H1 (cell line): ENCODE results near the gene OR2T4. TPM values are rescaled to one million over a fixed set of nuclear protein-coding genes. Genes with fewer than 3 reads are reported as not detected.

ENCODE experiments used
- CTCF ChIA-PET: fragments of 300-600 bp; sonication (Branson Sonifier 250); formaldehyde crosslinking; loops from one replicate; lab custom pipeline; 2021; ENCODE audit not compliant: partially characterized antibody; lab: Charles Lee
- POLR2A ChIA-PET: fragments of 300-600 bp; sonication (Branson Sonifier 250); formaldehyde crosslinking; loops from one replicate; lab custom pipeline; 2021; ENCODE audit warnings: inconsistent platforms; ENCODE audit not compliant: partially characterized antibody; lab: Charles Lee
- DNase-seq, 2 experiments: peaks; one replicate each; pipeline versions ENCODE4 v3.0.0 to v3.0.0-alpha.2; 2010 to 2022; ENCODE audit warnings: low spot score in 2 of 2, low read depth in 1 of 2, mixed read lengths in 1 of 2
- FAIRE-seq: peaks from 2 replicates; lab custom pipeline; 2011; peaks lifted over from hg19 to GRCh38; lab: Jason Lieb, UNC
- H2AFZ ChIP-seq: 2 replicates; pipeline ENCODE4 v1.8.1; 2012; ENCODE audit warnings: low read length, inconsistent platforms
- H2AK5ac ChIP-seq: 2 replicates; pipeline ENCODE4 v1.6.1; 2013; ENCODE audit warnings: low read depth, low read length
- H2BK120ac ChIP-seq: replicated peaks from 2 replicates; pipeline ENCODE3; 2013; ENCODE audit warnings: low read depth, low read length, inconsistent platforms
- H2BK12ac ChIP-seq: 2 replicates; pipeline ENCODE4 v1.6.1; 2013; ENCODE audit warnings: low read depth, low read length
- H2BK15ac ChIP-seq: 2 replicates; pipeline ENCODE4 v1.6.1; 2013; ENCODE audit warnings: low read length
- H2BK20ac ChIP-seq: 2 replicates; pipeline ENCODE4 v1.6.1; 2013; ENCODE audit warnings: low read length
- H2BK5ac ChIP-seq: 2 replicates; pipeline ENCODE4 v1.6.1; 2013; ENCODE audit warnings: low read depth, low read length
- H3K14ac ChIP-seq: 2 replicates; pipeline ENCODE4 v1.6.1; 2013; ENCODE audit warnings: inconsistent platforms; ENCODE audit not compliant: insufficient read length
- H3K18ac ChIP-seq: 2 replicates; pipeline ENCODE4 v1.6.1; 2013; ENCODE audit warnings: low read length; ENCODE audit errors: extremely low read depth
- H3K23ac ChIP-seq: 2 replicates; pipeline ENCODE4 v1.6.1; 2013; ENCODE audit warnings: inconsistent platforms; ENCODE audit not compliant: insufficient read length
- H3K23me2 ChIP-seq: 2 replicates; pipeline ENCODE4 v1.6.1; 2013; ENCODE audit warnings: low read depth, low read length
- H3K27ac ChIP-seq: 2 replicates; pipeline ENCODE4 v1.6.1; 2011; ENCODE audit warnings: low read depth, low read length, inconsistent platforms
- H3K27me3 ChIP-seq, 4 experiments: replicated peaks in 1 of 4; 1 replicate in 1 of 4; 2 replicates in 3 of 4; pipeline versions ENCODE4 v1.6.1 to v1.8.1; 2011 to 2013; ENCODE audit warnings: low read length in 3 of 4, mild to moderate bottlenecking in 3 of 4, inconsistent platforms in 2 of 4, mixed read lengths in 2 of 4, moderate library complexity in 1 of 4; ENCODE audit not compliant: control insufficient read depth in 3 of 4, insufficient read depth in 3 of 4; ENCODE audit errors: extremely low read depth in 1 of 4
- H3K36me3 ChIP-seq, 4 experiments: 2 replicates each; pipeline versions ENCODE4 v1.6.1 to v1.8.1; 2011 to 2013; ENCODE audit warnings: mild to moderate bottlenecking in 4 of 4, low read length in 3 of 4, moderate library complexity in 2 of 4, control low read depth in 1 of 4, inconsistent platforms in 1 of 4; ENCODE audit not compliant: insufficient read depth in 4 of 4, control insufficient read depth in 2 of 4
- H3K4ac ChIP-seq: replicated peaks from 2 replicates; pipeline ENCODE3; 2013; ENCODE audit warnings: low read length, low read depth, mixed read lengths, inconsistent platforms; ENCODE audit not compliant: insufficient read length
- H3K4me1 ChIP-seq, 4 experiments: replicated peaks in 1 of 4; 1 replicate in 1 of 4; 2 replicates in 3 of 4; pipeline versions ENCODE4 v1.6.1 to v1.8.1; 2011 to 2013; ENCODE audit warnings: low read length in 3 of 4, inconsistent platforms in 2 of 4, mixed read lengths in 1 of 4; ENCODE audit not compliant: insufficient read depth in 4 of 4, control insufficient read depth in 3 of 4
- H3K4me2 ChIP-seq, 2 experiments: 2 replicates each; pipeline versions ENCODE4 v1.6.1 to v1.8.1; 2011 to 2013; ENCODE audit warnings: low read depth in 2 of 2, low read length in 2 of 2, control low read depth in 1 of 2, inconsistent platforms in 1 of 2, mild to moderate bottlenecking in 1 of 2; ENCODE audit not compliant: insufficient read depth in 1 of 2
- H3K4me3 ChIP-seq, 4 experiments: fragments of 200-600, 300-600 bp in 1 of 4; sonication (generic), shearing (Covaris generic), sonication (Bioruptor Twin) in 1 of 4; 2 replicates each; pipeline versions ENCODE4 v1.5.1 to v1.8.1; 2011 to 2016; ENCODE audit warnings: low read length in 4 of 4, low read depth in 3 of 4, control low read depth in 2 of 4, inconsistent platforms in 2 of 4, mild to moderate bottlenecking in 2 of 4, mixed read lengths in 1 of 4, moderate library complexity in 1 of 4; ENCODE audit not compliant: insufficient read depth in 2 of 4; ENCODE audit errors: extremely low read depth in 1 of 4
- H3K56ac ChIP-seq: replicated peaks from 2 replicates; pipeline ENCODE3; 2013; ENCODE audit warnings: low read depth, mild to moderate bottlenecking, mixed read lengths, low read length, inconsistent platforms; ENCODE audit not compliant: insufficient read length
- H3K79me1 ChIP-seq: 2 replicates; pipeline ENCODE4 v1.6.1; 2013; ENCODE audit warnings: low read depth, low read length, control low read depth
- H3K79me2 ChIP-seq, 2 experiments: 2 replicates each; pipeline versions ENCODE4 v1.6.1 to v1.8.1; 2012 to 2013; ENCODE audit warnings: low read length in 2 of 2, mild to moderate bottlenecking in 2 of 2, inconsistent platforms in 1 of 2; ENCODE audit not compliant: insufficient read depth in 2 of 2, control insufficient read depth in 1 of 2
- H3K9ac ChIP-seq, 4 experiments: replicated peaks in 1 of 4; 1 replicate in 1 of 4; 2 replicates in 3 of 4; pipeline versions ENCODE4 v1.6.1 to v1.8.1; 2011 to 2013; ENCODE audit warnings: low read depth in 3 of 4, low read length in 3 of 4, control low read depth in 2 of 4, mild to moderate bottlenecking in 2 of 4, moderate library complexity in 2 of 4, inconsistent platforms in 1 of 4; ENCODE audit errors: extremely low read depth in 1 of 4
- H3K9me3 ChIP-seq, 2 experiments: 2 replicates each; pipeline versions ENCODE4 v1.6.1 to v1.8.1; 2012 to 2013; ENCODE audit warnings: mild to moderate bottlenecking in 2 of 2, moderate library complexity in 2 of 2, control low read depth in 1 of 2, inconsistent platforms in 1 of 2, low read depth in 1 of 2, low read length in 1 of 2, mixed read lengths in 1 of 2; ENCODE audit not compliant: insufficient read depth in 2 of 2
- H4K20me1 ChIP-seq, 2 experiments: replicated peaks in 1 of 2; 2 replicates each; pipeline versions ENCODE3 to v1.8.1; 2011 to 2013; ENCODE audit warnings: inconsistent platforms in 2 of 2, low read length in 2 of 2, mild to moderate bottlenecking in 1 of 2; ENCODE audit not compliant: insufficient read depth in 2 of 2, control insufficient read depth in 1 of 2
- H4K5ac ChIP-seq: 2 replicates; pipeline ENCODE4 v1.6.1; 2013; ENCODE audit warnings: low read length, low read depth, mixed read lengths, inconsistent platforms; ENCODE audit not compliant: insufficient read length
- H4K8ac ChIP-seq: 2 replicates; pipeline ENCODE4 v1.8.0; 2013; ENCODE audit warnings: mild to moderate bottlenecking, moderate library complexity, low read length, inconsistent platforms; ENCODE audit not compliant: insufficient read depth; ENCODE audit errors: extremely low read depth
- H4K91ac ChIP-seq: replicated peaks from 2 replicates; pipeline ENCODE3; 2013; ENCODE audit warnings: low read length, mixed read lengths, inconsistent platforms; ENCODE audit not compliant: insufficient read length
- BCL11A ChIP-seq, 2 experiments: IDR thresholded peaks; one replicate each; pipeline ENCODE4 v1.6.1; 2011; ENCODE audit warnings: low read depth in 2 of 2, low read length in 2 of 2, mild to moderate bottlenecking in 2 of 2
- CREB1 ChIP-seq: IDR thresholded peaks from 2 replicates; pipeline ENCODE4 v1.6.1; 2012; ENCODE audit warnings: inconsistent platforms
- FOSL1 ChIP-seq: IDR thresholded peaks from 2 replicates; pipeline ENCODE4 v1.6.1; 2011; ENCODE audit warnings: mild to moderate bottlenecking, low read depth, low read length, moderate library complexity; ENCODE audit not compliant: insufficient read depth
- HDAC6 ChIP-seq: IDR thresholded peaks from one replicate; pipeline ENCODE4 v1.7.1; 2012; ENCODE audit warnings: low read depth, mild to moderate bottlenecking, inconsistent platforms, low read length, moderate library complexity
- JUN ChIP-seq: IDR thresholded peaks from 2 replicates; pipeline ENCODE4 v1.6.1; 2011; ENCODE audit warnings: low read depth, mild to moderate bottlenecking, improper control_type of control experiment, low read length
- JUND ChIP-seq: IDR thresholded peaks from 2 replicates; pipeline ENCODE4 v1.6.1; 2011; ENCODE audit warnings: mild to moderate bottlenecking, improper control_type of control experiment, low read length
- NANOG ChIP-seq: IDR thresholded peaks from 2 replicates; pipeline ENCODE4 v1.6.1; 2011; ENCODE audit warnings: low read length, low read depth, mild to moderate bottlenecking, inconsistent platforms; ENCODE audit not compliant: insufficient read depth, poor library complexity, severe bottlenecking
- RAD21 ChIP-seq, 2 experiments: IDR thresholded peaks in 1 of 2; conservative IDR thresholded peaks in 1 of 2; 2 replicates each; pipeline ENCODE4 v1.6.1; 2011; ENCODE audit warnings: low read depth in 2 of 2, low read length in 2 of 2, improper control_type of control experiment in 1 of 2, inconsistent platforms in 1 of 2, mild to moderate bottlenecking in 1 of 2, moderate library complexity in 1 of 2
- RBBP5 ChIP-seq: IDR thresholded peaks from 2 replicates; pipeline ENCODE4 v1.7.1; 2012; ENCODE audit warnings: low read depth, mild to moderate bottlenecking, inconsistent platforms, low read length, moderate library complexity, borderline replicate concordance
- SIRT6 ChIP-seq: IDR thresholded peaks from one replicate; pipeline ENCODE4 v1.7.1; 2012; ENCODE audit warnings: low read length, inconsistent platforms
- SUZ12 ChIP-seq: fragments of 200-600 bp; sonication (generic); IDR thresholded peaks from 2 replicates; pipeline ENCODE4 v1.6.1; 2012; ENCODE audit warnings: mild to moderate bottlenecking, inconsistent platforms, low read length, moderate library complexity, mixed read lengths
- TAF1 ChIP-seq: IDR thresholded peaks from 2 replicates; pipeline ENCODE4 v1.6.1; 2011; ENCODE audit warnings: mild to moderate bottlenecking, low read depth, low read length
- TAF7 ChIP-seq: optimal IDR thresholded peaks from 2 replicates; pipeline ENCODE3; 2011; ENCODE audit warnings: low read depth, mild to moderate bottlenecking, inconsistent platforms, low read length, moderate library complexity, borderline replicate concordance
- TCF12 ChIP-seq: IDR thresholded peaks from 2 replicates; pipeline ENCODE4 v1.6.1; 2011; ENCODE audit warnings: low read depth, mild to moderate bottlenecking, low read length
- ZNF274 ChIP-seq: IDR thresholded peaks from 2 replicates; pipeline ENCODE4 v1.7.0; 2012; ENCODE audit warnings: low read length, borderline replicate concordance; ENCODE audit errors: extremely low read depth
- WGBS, 2 experiments: shearing (Covaris generic) in 1 of 2; methylation state at CpG; one replicate each; pipeline versions ENCODE4 v1.1.6 to v1.1.7; 2013 to 2015; ENCODE audit warnings: low lambda C conversion rate in 2 of 2, mixed read lengths in 2 of 2, inconsistent platforms in 1 of 2, low coverage in 1 of 2, missing lambda C conversion rate in 1 of 2; ENCODE audit not compliant: insufficient replicate concordance in 2 of 2, insufficient coverage in 1 of 2, insufficient read length in 1 of 2; ENCODE audit errors: extremely low coverage in 1 of 2, missing lambda C conversion rate in 1 of 2; 5-methylcytosine and 5-hydroxymethylcytosine counted together
- polyA plus RNA-seq, 7 experiments: library from polyadenylated mRNA; depleted of rRNA in 3 of 7; stranded (reverse) in 5 of 7; unstranded in 2 of 7; fragments of >200 nt in 5 of 7; fragments of 200-250 nt in 2 of 7; gene quantifications; 1 replicate in 5 of 7; 2 replicates in 1 of 7; 4 replicates in 1 of 7; pipeline versions ENCODE4 v1.2.1 to v1.2.3, GENCODE V29; 2011 to 2013; ENCODE audit warnings: missing spikeins in 2 of 7, mixed read lengths in 2 of 7
- total RNA-seq: library from RNA; stranded (reverse); fragmentation: NEBNext Ultra II Directional; extraction: Animal tissue kit (Norgen Biotek cat#: 25700); gene quantifications from 2 replicates; pipeline ENCODE4 v1.2.1, GENCODE V29; 2021

Gene OR2T4
- total and polyA plus RNA-seq, 2 of the 8 experiments (the other 6 are each of a cell fraction or from before 2014, with no cell fraction given) = not detected

DNA sequence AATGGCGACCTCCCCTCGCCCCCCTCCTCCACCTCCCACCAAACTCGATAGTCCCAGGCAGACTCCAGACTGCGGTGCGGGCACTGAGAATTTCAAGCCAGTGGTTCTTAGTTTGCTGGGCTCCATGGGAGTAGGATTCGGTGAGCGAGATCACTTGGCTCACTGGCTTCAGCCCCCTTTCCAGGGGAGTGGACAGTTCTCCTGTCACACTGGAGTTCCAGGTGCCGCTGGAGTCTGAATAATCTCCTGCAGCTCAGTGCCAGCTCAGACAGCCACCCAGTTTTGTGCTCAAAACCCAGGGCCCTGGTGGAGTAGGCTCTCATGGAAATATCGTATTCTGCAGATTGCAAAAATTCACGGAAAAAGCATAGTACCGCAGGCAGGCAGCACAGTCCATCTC is 44.7 kb upstream of the OR2T4 start:
- Histone ChIP-seq H4K5ac (no peak overlapping the region), H2BK15ac (no peak overlapping the region), H3K23me2 (no peaks in the 10 kb centered on the region), H2BK20ac (no peak overlapping the region), H3K79me2 (no peaks in the 10 kb centered on the region), H2AFZ (no peak overlapping the region), H3K14ac (no peak overlapping the region), H2BK120ac (no peak overlapping the region), H2AK5ac (no peak overlapping the region), H3K4me1 (no peaks in the 10 kb centered on the region), H4K91ac (no peak overlapping the region), H2BK12ac (no peak overlapping the region), H3K27ac (no peak overlapping the region), H3K56ac (no peak overlapping the region), H3K4me2 (no peak overlapping the region), H3K23ac (no peak overlapping the region), H2BK5ac (no peak overlapping the region), H3K18ac (no peak overlapping the region), H3K27me3 (no peaks in the 10 kb centered on the region), H3K36me3 (no peaks in the 10 kb centered on the region), H3K4ac (no peak overlapping the region), H3K79me1 (no peaks in the 10 kb centered on the region), H4K8ac (no peak overlapping the region), H3K9ac (no peak overlapping the region), H4K20me1 (no peaks in the 10 kb centered on the region), H3K9me3 (peaks cover 50 to 62% of the 10 kb centered on the region in 2 experiments), H3K4me3 (no peak overlapping the region)
- ChIA-PET CTCF (no interaction called here), POLR2A (no interaction called here)
- no peak for DNase-seq
- 86% methylated on average over 11 of the region's 11 CpGs; no CpG with 5 or more reads in 1 of the 2 experiments for WGBS, 2 experiments
- FAIRE-seq = no peak
- TF ChIP-seq TAF1 (no peak), ZNF274 (no peak), HDAC6 (no peak), JUND (no peak), RAD21 (IDR thresholded peaks at IDR 0.05 in 1 of 2, conservative IDR thresholded peaks at IDR 0.05 in 1 of 2; ENCODE audit: low read depth in 2 of 2, low read length in 2 of 2) (no peak), CREB1 (no peak), BCL11A (IDR thresholded peaks at IDR 0.05; ENCODE audit: low read depth in 2 of 2, low read length in 2 of 2) (no peak), SUZ12 (no peak), RBBP5 (no peak), SIRT6 (no peak), JUN (no peak), FOSL1 (no peak), NANOG (no peak), TAF7 (no peak), TCF12 (no peak)
